GM12865 (cell line): ENCODE data around the gene NEUROG3.

Experiments used
- DNase-seq: peaks from one replicate; pipeline ENCODE4 v3.0.0; 2010; ENCODE audit warnings: low read depth
- H3K4me3 ChIP-seq: 2 replicates; pipeline ENCODE4 v1.5.1; 2011; ENCODE audit warnings: mild to moderate bottlenecking, low read depth, low read length, control low read depth
- CTCF ChIP-seq: IDR thresholded peaks from 2 replicates; pipeline ENCODE4 v1.5.1; 2011; ENCODE audit warnings: low read length, control low read depth, low read depth, inconsistent platforms; ENCODE audit not compliant: insufficient read depth; ENCODE audit errors: missing control alignments

NEUROG3 gene

GRCh38 chr10:69562731-69563254, 10.4 kb downstream of the NEUROG3 start:
- TF ChIP-seq CTCF, result no peak

GRCh38 chr10:69559525-69559924, 13.7 kb downstream of the NEUROG3 start:
- H3K4me3 ChIP-seq, result no peak overlapping the region
- DNase-seq, result no peak
- TF ChIP-seq CTCF, result no peak

More at GRCh38 chr10:69562731-69563254, 10.4 kb downstream of the NEUROG3 start:
- no peak overlapping the region for H3K4me3 ChIP-seq
- no peak for DNase-seq

GRCh38 chr10:69558559-69558958, 14.7 kb downstream of the NEUROG3 start:
- H3K4me3 ChIP-seq, result no peak overlapping the region
- no peak for DNase-seq
- no peak for TF ChIP-seq CTCF

GRCh38 chr10:69554611-69555010, 18.6 kb downstream of the NEUROG3 start:
- DNase-seq, result no peak
- no peak overlapping the region for H3K4me3 ChIP-seq

GRCh38 chr10:69553328-69553727, 19.9 kb downstream of the NEUROG3 start:
- no peak for TF ChIP-seq CTCF
- no peak overlapping the region for H3K4me3 ChIP-seq
- DNase-seq, result no peak

More at GRCh38 chr10:69554611-69555010, 18.6 kb downstream of the NEUROG3 start:
- TF ChIP-seq CTCF, result no peak

- no peak for TF ChIP-seq CTCF
Observed at GRCh38 chr10:69552268-69552667, 21.0 kb downstream of the NEUROG3 start.

GRCh38 chr10:69549959-69550358, 23.3 kb downstream of the NEUROG3 start:
- no peak for TF ChIP-seq CTCF
- DNase-seq, result no peak
- H3K4me3 ChIP-seq, result no peak overlapping the region

More at GRCh38 chr10:69552268-69552667, 21.0 kb downstream of the NEUROG3 start:
- H3K4me3 ChIP-seq, result no peak overlapping the region
- no peak for DNase-seq
